MM.1S (cell line): ENCODE data around the gene GLT8D1.
A peak's percentile ranks its signal among the peaks of the same experiment; 100 is the strongest.

Source experiments
- DNase-seq: peaks from one replicate; pipeline ENCODE4 v3.0.0-alpha.2; 2015
- H2AFZ ChIP-seq: fragments of 300-600 bp; sonication (generic); 2 replicates; pipeline ENCODE4 v1.6.0; 2016; ENCODE audit warnings: antibody characterized with exemption, low read length
- H3F3A ChIP-seq: fragments of 300-600 bp; sonication (generic); 2 replicates; pipeline ENCODE4 v1.6.1; 2016; ENCODE audit warnings: mild to moderate bottlenecking, antibody characterized with exemption, low read length, moderate library complexity, mixed read lengths; ENCODE audit not compliant: insufficient read depth
- H3K27ac ChIP-seq: fragments of 300-600 bp; sonication (generic); 2 replicates; pipeline ENCODE4 v1.5.1; 2016; ENCODE audit warnings: mild to moderate bottlenecking, low read length
- H3K27me3 ChIP-seq: fragments of 300-600 bp; sonication (generic); replicated peaks from 2 replicates; pipeline ENCODE4 v1.6.0; 2016; ENCODE audit warnings: low read length; ENCODE audit not compliant: insufficient read depth
- H3K36me3 ChIP-seq: fragments of 300-600 bp; sonication (generic); replicated peaks from 2 replicates; pipeline ENCODE4 v1.6.1; 2016; ENCODE audit warnings: mild to moderate bottlenecking, low read length, mixed read lengths; ENCODE audit not compliant: insufficient read depth
- H3K4me1 ChIP-seq: fragments of 300-600 bp; sonication (generic); 2 replicates; pipeline ENCODE4 v1.6.1; 2016; ENCODE audit warnings: low read length, mixed read lengths
- H3K4me2 ChIP-seq: fragments of 300-600 bp; sonication (generic); 2 replicates; pipeline ENCODE4 v1.6.0; 2016; ENCODE audit warnings: low read depth, low read length
- H3K4me3 ChIP-seq: fragments of 300-600 bp; sonication (generic); 2 replicates; pipeline ENCODE4 v1.5.1; 2016; ENCODE audit warnings: low read length, mixed read lengths
- H3K79me2 ChIP-seq: fragments of 300-600 bp; sonication (generic); 2 replicates; pipeline ENCODE4 v1.6.1; 2016; ENCODE audit warnings: mixed run types, low read length, mixed read lengths
- H3K9ac ChIP-seq: fragments of 300-600 bp; sonication (generic); 2 replicates; pipeline ENCODE4 v1.6.1; 2016; ENCODE audit warnings: low read length, mixed read lengths
- H3K9me2 ChIP-seq: fragments of 300-600 bp; sonication (generic); replicated peaks from 2 replicates; pipeline ENCODE4 v1.6.1; 2016; ENCODE audit warnings: mild to moderate bottlenecking, low read length, mixed read lengths; ENCODE audit not compliant: insufficient read depth
- H3K9me3 ChIP-seq: fragments of 300-600 bp; sonication (generic); replicated peaks from 2 replicates; pipeline ENCODE4 v1.6.1; 2016; ENCODE audit warnings: mild to moderate bottlenecking, low read length, mixed read lengths; ENCODE audit not compliant: insufficient read depth
- H4K20me1 ChIP-seq: fragments of 300-600 bp; sonication (generic); 2 replicates; pipeline ENCODE4 v1.6.1; 2016; ENCODE audit warnings: mild to moderate bottlenecking, low read length, moderate library complexity, mixed read lengths; ENCODE audit not compliant: insufficient read depth
- CTCF ChIP-seq: fragments of 300-600 bp; sonication (generic); IDR thresholded peaks from 2 replicates; pipeline ENCODE4 v1.5.1; 2016; ENCODE audit warnings: antibody characterized with exemption, low read length, mixed read lengths
- EZH2 ChIP-seq: fragments of 300-600 bp; sonication (generic); optimal IDR thresholded peaks from 2 replicates; pipeline ENCODE3; 2017; ENCODE audit warnings: low read depth, mild to moderate bottlenecking, antibody characterized with exemption, low read length, mixed read lengths
- EZH2phosphoT487 ChIP-seq: fragments of 300-600 bp; sonication (generic); IDR thresholded peaks from 2 replicates; pipeline ENCODE4 v1.6.1; 2018; ENCODE audit warnings: antibody characterized with exemption, low read length

Gene GLT8D1

GRCh38 chr3:52719618-52720017, 14.0 kb upstream of the GLT8D1 start:
- H3K79me2 ChIP-seq, result 0 out of 2 replicates have a peak, but pooled peaks cover 6% of the 10 kb centered on the region
- peak overlapping the region; percentile 86; the same call in 1 of the 2 replicates for H3K4me2 ChIP-seq
- no peak overlapping the region for H3K4me3 ChIP-seq
- no peak overlapping the region for H2AFZ ChIP-seq
- no peak for DNase-seq
- no peaks in the 10 kb centered on the region for H3K9me2 ChIP-seq
- TF ChIP-seq EZH2phosphoT487 (no peak), CTCF (no peak), EZH2 (no peak)
- peaks cover 33% of the 10 kb centered on the region for H3K4me1 ChIP-seq
- H3K27me3 ChIP-seq, result no peaks in the 10 kb centered on the region
- peaks cover 29% of the 10 kb centered on the region for H3F3A ChIP-seq
- no peaks in the 10 kb centered on the region for H3K9me3 ChIP-seq
- H3K9ac ChIP-seq, result no peak overlapping the region
- no peaks in the 10 kb centered on the region for H3K36me3 ChIP-seq
- no peaks in the 10 kb centered on the region for H4K20me1 ChIP-seq
- H3K27ac ChIP-seq, result peak overlapping the region; percentile 76; the same call in 1 of the 2 replicates

GRCh38 chr3:52715714-52716305, 10.2 kb upstream of the GLT8D1 start:
- no peak for DNase-seq
- Histone ChIP-seq H3K4me3 (no peak overlapping the region), H2AFZ (no peak overlapping the region), H3K79me2 (no peaks in the 10 kb centered on the region), H3K36me3 (no peaks in the 10 kb centered on the region), H3K4me1 (peaks cover 27% of the 10 kb centered on the region), H3K27ac (no peak overlapping the region), H3K9ac (no peak overlapping the region), H3K9me3 (no peaks in the 10 kb centered on the region), H3K9me2 (no peaks in the 10 kb centered on the region), H3K27me3 (no peaks in the 10 kb centered on the region), H3K4me2 (no peak overlapping the region), H3F3A (peaks cover 20% of the 10 kb centered on the region), H4K20me1 (no peaks in the 10 kb centered on the region)
- TF ChIP-seq EZH2phosphoT487 (no peak), EZH2 (no peak), CTCF (no peak)

GRCh38 chr3:52714335-52715302, 9.0 kb upstream of the GLT8D1 start:
- Histone ChIP-seq H4K20me1 (no peaks in the 10 kb centered on the region), H2AFZ (no peak overlapping the region), H3K9ac (no peak overlapping the region), H3K4me2 (no peak overlapping the region), H3F3A (peaks cover 20% of the 10 kb centered on the region), H3K9me3 (no peaks in the 10 kb centered on the region), H3K9me2 (no peaks in the 10 kb centered on the region), H3K27me3 (no peaks in the 10 kb centered on the region), H3K4me3 (no peak overlapping the region), H3K36me3 (no peaks in the 10 kb centered on the region), H3K79me2 (no peaks in the 10 kb centered on the region), H3K4me1 (peaks cover 25% of the 10 kb centered on the region), H3K27ac (no peak overlapping the region)
- TF ChIP-seq CTCF (no peak), EZH2 (no peak), EZH2phosphoT487 (no peak)
- no peak for DNase-seq
